HepG2 (cell line): ENCODE results near the gene SLC5A6. TPM values are rescaled to one million over a fixed set of nuclear protein-coding genes. Genes with fewer than 3 reads are reported as not detected.

Source experiments
- ATAC-seq: fragments of 200-7000 bp; cut with Tn5 transposase; 3 replicates; pipeline ENCODE4 v1.9.1; 2020; ENCODE audit warnings: mild to moderate bottlenecking, moderate library complexity
- BruUV-seq: library from RNA; stranded (reverse); fragments of 400-500 nt; replicated peaks from 2 replicates; lab custom pipeline; 2021; lab: Mats Ljungman, UMichigan
- CTCF ChIA-PET: fragments of 300-600 bp; formaldehyde crosslinking; extraction: SDS; loops from one replicate; lab custom pipeline; 2021; ENCODE audit warnings: low total read pairs, inconsistent platforms, low intra/inter-chr PET ratio; lab: Yijun Ruan, JAX
- POLR2A ChIA-PET: fragments of 350-600 bp; sonication (Branson Sonifier 250); formaldehyde crosslinking; loops from one replicate; lab custom pipeline; 2020; ENCODE audit warnings: antibody characterized with exemption, inconsistent platforms; lab: Yijun Ruan, JAX
- DNase-seq: peaks from one replicate; pipeline ENCODE4 v3.0.0-alpha.2; 2015; ENCODE audit warnings: low spot score
- FAIRE-seq: peaks from 3 replicates; lab custom pipeline; 2011; peaks lifted over from hg19 to GRCh38; lab: Jason Lieb, UNC
- H2AFZ ChIP-seq: one replicate; pipeline ENCODE4 v1.6.1; 2011; ENCODE audit warnings: low read length, inconsistent platforms
- H3K27ac ChIP-seq: fragments of 300-600 bp; 3 replicates; pipeline ENCODE4 v1.8.0; 2011; ENCODE audit warnings: mixed run types, mild to moderate bottlenecking, mixed read lengths, low read length, inconsistent platforms; ENCODE audit not compliant: insufficient read depth; ENCODE audit errors: extremely low read length
- H3K27me3 ChIP-seq, 2 experiments: fragments of 200-600 bp in 1 of 2; 2 replicates in 1 of 2; 3 replicates in 1 of 2; pipeline versions ENCODE4 v1.6.0 to v1.8.0; 2011; ENCODE audit warnings: low read length in 2 of 2, mild to moderate bottlenecking in 2 of 2, moderate library complexity in 2 of 2, inconsistent platforms in 1 of 2; ENCODE audit not compliant: insufficient read depth in 2 of 2, control insufficient read depth in 1 of 2
- H3K36me3 ChIP-seq, 2 experiments: fragments of 200-600 bp in 1 of 2; replicated peaks in 1 of 2; 2 replicates in 1 of 2; 3 replicates in 1 of 2; pipeline versions ENCODE4 v1.5.1 to v1.8.0; 2011; ENCODE audit warnings: low read length in 2 of 2, inconsistent platforms in 1 of 2; ENCODE audit not compliant: insufficient read depth in 2 of 2, control insufficient read depth in 1 of 2
- H3K4me1 ChIP-seq: 2 replicates; pipeline ENCODE4 v1.5.1; 2012; ENCODE audit warnings: low read length, inconsistent platforms; ENCODE audit not compliant: insufficient read depth
- H3K4me2 ChIP-seq: 2 replicates; pipeline ENCODE4 v1.6.0; 2011; ENCODE audit warnings: low read depth, low read length, inconsistent platforms
- H3K4me3 ChIP-seq, 3 experiments: fragments of 200-600 bp in 1 of 3; sonication (generic), shearing (Covaris generic) in 1 of 3; replicated peaks in 1 of 3; 2 replicates each; pipeline ENCODE4 v1.5.1; 2011 to 2016; ENCODE audit warnings: low read length in 3 of 3, inconsistent platforms in 2 of 3, low read depth in 2 of 3, mild to moderate bottlenecking in 2 of 3, control low read depth in 1 of 3, mixed read lengths in 1 of 3; ENCODE audit not compliant: insufficient read depth in 1 of 3
- H3K79me2 ChIP-seq: one replicate; pipeline ENCODE4 v1.6.1; 2011; ENCODE audit warnings: low read length, inconsistent platforms; ENCODE audit not compliant: insufficient read depth
- H3K9ac ChIP-seq: 2 replicates; pipeline ENCODE4 v1.6.0; 2011; ENCODE audit warnings: mild to moderate bottlenecking, low read depth, low read length, inconsistent platforms; ENCODE audit not compliant: insufficient read depth
- H3K9me3 ChIP-seq: 2 replicates; pipeline ENCODE4 v1.5.1; 2012; ENCODE audit warnings: mild to moderate bottlenecking, low read length
- H4K20me1 ChIP-seq: 2 replicates; pipeline ENCODE4 v1.6.0; 2011; ENCODE audit warnings: inconsistent platforms, mild to moderate bottlenecking, low read length, moderate library complexity; ENCODE audit not compliant: insufficient read depth
- ARNTL ChIP-seq: sonication (generic); formaldehyde crosslinking; IDR thresholded peaks from 2 replicates; pipeline ENCODE4 v1.4.0; 2020; ENCODE audit warnings: mild to moderate bottlenecking, missing genetic modification reagents
- KDM3A ChIP-seq: IDR thresholded peaks from 2 replicates; pipeline ENCODE4 v1.6.1; 2018; ENCODE audit warnings: low read depth, missing compliant biosample characterization
- SAFB2 ChIP-seq: sonication (generic); formaldehyde crosslinking; IDR thresholded peaks from 2 replicates; pipeline ENCODE4 v1.5.1; 2020; ENCODE audit warnings: missing genetic modification reagents, low read depth, mild to moderate bottlenecking, borderline replicate concordance
- SETDB1 ChIP-seq: sonication (generic); formaldehyde crosslinking; IDR thresholded peaks from 2 replicates; pipeline ENCODE4 v1.5.1; 2020; ENCODE audit warnings: missing genetic modification reagents, mild to moderate bottlenecking, borderline replicate concordance
- ZNF781 ChIP-seq: sonication (generic); formaldehyde crosslinking; IDR thresholded peaks from 2 replicates; pipeline ENCODE4 v1.5.1; 2020; ENCODE audit warnings: borderline replicate concordance, mild to moderate bottlenecking, missing genetic modification reagents; ENCODE audit errors: not compliant biosample characterization
- WGBS: methylation state at CpG from one replicate; pipeline ENCODE4 v1.1.6; 2017; ENCODE audit warnings: low lambda C conversion rate; 5-methylcytosine and 5-hydroxymethylcytosine counted together
- in situ Hi-C: cut with HindIII; loops from 2 replicates; pipeline ENCODE4 v1.10.0; 2017; ENCODE audit warnings: low pct_unique_long_range_greater_than_20kb; ENCODE audit not compliant: extremely low pct_ligation_motif_present
- intact Hi-C: fragments of 100-400 bp; cut with micrococcal nuclease; formaldehyde crosslinking; loops from one replicate; pipeline ENCODE4 v1.10.0; 2022; ENCODE audit not compliant: unreplicated experiment
- polyA plus RNA-seq, 8 experiments: library from polyadenylated mRNA; depleted of rRNA in 3 of 8; stranded (reverse) in 7 of 8; unstranded in 1 of 8; fragments of >200 nt; fragmentation: Illumina TruSeq in 4 of 8; extraction: Trizol in 4 of 8; gene quantifications; 2 replicates each; pipeline versions ENCODE4 v1.2.1 to v1.2.3, GENCODE V29; 2011 to 2016; ENCODE audit warnings: low read depth in 4 of 8, missing spikeins in 1 of 8, mixed read lengths in 1 of 8; ENCODE audit not compliant: insufficient read depth in 1 of 8
- total RNA-seq, 5 experiments: library from RNA; depleted of rRNA; stranded (reverse); fragments of >200 nt; fragmentation: Illumina TruSeq; extraction: Trizol; gene quantifications; 2 replicates each; pipeline ENCODE4 v1.2.3, GENCODE V29; 2016; ENCODE audit warnings: low read depth in 1 of 5
- TF ChIP-seq, protein P1 (sequence below): sonication (generic); formaldehyde crosslinking; IDR thresholded peaks from 2 replicates; pipeline ENCODE4 v1.4.0; 2020; ENCODE audit warnings: missing genetic modification reagents, borderline replicate concordance
- TF ChIP-seq, protein P2 (sequence below): fragments of 450-650 bp; IDR thresholded peaks from 2 replicates; pipeline ENCODE4 v1.6.1; 2017

SLC5A6 gene
- total and polyA plus RNA-seq, 2 of the 13 experiments (the other 11 are each of a cell fraction or from before 2014, with no cell fraction given): 135 to 417 TPM

DNA sequence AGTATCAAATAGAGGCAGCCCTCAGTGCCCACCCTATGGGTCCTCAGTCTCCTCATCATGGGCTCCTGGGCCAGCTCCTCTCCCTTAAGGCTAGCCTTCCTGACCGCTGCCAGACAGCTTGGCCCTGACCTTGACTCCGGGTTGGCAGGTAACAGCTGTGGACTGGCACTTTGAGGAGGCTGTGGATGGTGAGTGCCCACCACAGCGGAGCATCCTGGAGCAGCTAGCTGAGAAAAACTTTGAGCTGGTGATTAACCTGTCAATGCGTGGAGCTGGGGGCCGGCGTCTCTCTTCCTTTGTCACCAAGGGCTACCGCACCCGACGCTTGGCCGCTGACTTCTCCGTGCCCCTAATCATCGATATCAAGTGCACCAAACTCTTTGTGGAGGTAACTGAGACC, 24.1 kb upstream of the SLC5A6 start:
- no TSS peak for BruUV-seq
- ATAC-seq (no peak), FAIRE-seq (no peak), DNase-seq (no peak)
- no peak overlapping the region for H2AFZ ChIP-seq
- 97% methylated on average over 12 of the region's 12 CpGs for WGBS
- H3K9me3 ChIP-seq: no peaks in the 10 kb centered on the region
- no peaks in the 10 kb centered on the region for H3K4me1 ChIP-seq
- CTCF ChIA-PET: no interaction called here
- TF ChIP-seq ZNF781 (CRISPR knock-in tag) (no peak), SAFB2 (CRISPR knock-in tag) (no peak), KDM3A (CRISPR knock-in tag) (no peak), ARNTL (no peak), SETDB1 (no peak)
- TF ChIP-seq, protein P1, sequence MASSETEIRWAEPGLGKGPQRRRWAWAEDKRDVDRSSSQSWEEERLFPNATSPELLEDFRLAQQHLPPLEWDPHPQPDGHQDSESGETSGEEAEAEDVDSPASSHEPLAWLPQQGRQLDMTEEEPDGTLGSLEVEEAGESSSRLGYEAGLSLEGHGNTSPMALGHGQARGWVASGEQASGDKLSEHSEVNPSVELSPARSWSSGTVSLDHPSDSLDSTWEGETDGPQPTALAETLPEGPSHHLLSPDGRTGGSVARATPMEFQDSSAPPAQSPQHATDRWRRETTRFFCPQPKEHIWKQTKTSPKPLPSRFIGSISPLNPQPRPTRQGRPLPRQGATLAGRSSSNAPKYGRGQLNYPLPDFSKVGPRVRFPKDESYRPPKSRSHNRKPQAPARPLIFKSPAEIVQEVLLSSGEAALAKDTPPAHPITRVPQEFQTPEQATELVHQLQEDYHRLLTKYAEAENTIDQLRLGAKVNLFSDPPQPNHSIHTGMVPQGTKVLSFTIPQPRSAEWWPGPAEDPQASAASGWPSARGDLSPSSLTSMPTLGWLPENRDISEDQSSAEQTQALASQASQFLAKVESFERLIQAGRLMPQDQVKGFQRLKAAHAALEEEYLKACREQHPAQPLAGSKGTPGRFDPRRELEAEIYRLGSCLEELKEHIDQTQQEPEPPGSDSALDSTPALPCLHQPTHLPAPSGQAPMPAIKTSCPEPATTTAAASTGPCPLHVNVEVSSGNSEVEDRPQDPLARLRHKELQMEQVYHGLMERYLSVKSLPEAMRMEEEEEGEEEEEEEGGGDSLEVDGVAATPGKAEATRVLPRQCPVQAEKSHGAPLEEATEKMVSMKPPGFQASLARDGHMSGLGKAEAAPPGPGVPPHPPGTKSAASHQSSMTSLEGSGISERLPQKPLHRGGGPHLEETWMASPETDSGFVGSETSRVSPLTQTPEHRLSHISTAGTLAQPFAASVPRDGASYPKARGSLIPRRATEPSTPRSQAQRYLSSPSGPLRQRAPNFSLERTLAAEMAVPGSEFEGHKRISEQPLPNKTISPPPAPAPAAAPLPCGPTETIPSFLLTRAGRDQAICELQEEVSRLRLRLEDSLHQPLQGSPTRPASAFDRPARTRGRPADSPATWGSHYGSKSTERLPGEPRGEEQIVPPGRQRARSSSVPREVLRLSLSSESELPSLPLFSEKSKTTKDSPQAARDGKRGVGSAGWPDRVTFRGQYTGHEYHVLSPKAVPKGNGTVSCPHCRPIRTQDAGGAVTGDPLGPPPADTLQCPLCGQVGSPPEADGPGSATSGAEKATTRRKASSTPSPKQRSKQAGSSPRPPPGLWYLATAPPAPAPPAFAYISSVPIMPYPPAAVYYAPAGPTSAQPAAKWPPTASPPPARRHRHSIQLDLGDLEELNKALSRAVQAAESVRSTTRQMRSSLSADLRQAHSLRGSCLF (CRISPR knock-in tag): no peak
- TF ChIP-seq, protein P2, sequence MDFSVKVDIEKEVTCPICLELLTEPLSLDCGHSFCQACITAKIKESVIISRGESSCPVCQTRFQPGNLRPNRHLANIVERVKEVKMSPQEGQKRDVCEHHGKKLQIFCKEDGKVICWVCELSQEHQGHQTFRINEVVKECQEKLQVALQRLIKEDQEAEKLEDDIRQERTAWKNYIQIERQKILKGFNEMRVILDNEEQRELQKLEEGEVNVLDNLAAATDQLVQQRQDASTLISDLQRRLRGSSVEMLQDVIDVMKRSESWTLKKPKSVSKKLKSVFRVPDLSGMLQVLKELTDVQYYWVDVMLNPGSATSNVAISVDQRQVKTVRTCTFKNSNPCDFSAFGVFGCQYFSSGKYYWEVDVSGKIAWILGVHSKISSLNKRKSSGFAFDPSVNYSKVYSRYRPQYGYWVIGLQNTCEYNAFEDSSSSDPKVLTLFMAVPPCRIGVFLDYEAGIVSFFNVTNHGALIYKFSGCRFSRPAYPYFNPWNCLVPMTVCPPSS: no peak
- no peak overlapping the region for H3K4me3 ChIP-seq
- in situ Hi-C loops: no loop called here
- no peaks in the 10 kb centered on the region for H4K20me1 ChIP-seq
- no peak overlapping the region for H3K4me2 ChIP-seq
- H3K9ac ChIP-seq: no peak overlapping the region
- intact Hi-C loops: no loop called here
- H3K27me3 ChIP-seq: no peaks in the 10 kb centered on the region
- no peak overlapping the region for H3K27ac ChIP-seq
- H3K79me2 ChIP-seq: no peaks in the 10 kb centered on the region
- POLR2A ChIA-PET: no interaction called here
- peaks cover 78 to 96% of the 10 kb centered on the region in 2 experiments for H3K36me3 ChIP-seq
